HG02588 (cell line): ENCODE measurements around the gene DCBLD2.

Experiments used
- ATAC-seq: cut with Tn5 transposase; IDR thresholded peaks from one replicate; pipeline ENCODE4 v1.9.1; 2021; ENCODE audit warnings: mild to moderate bottlenecking, moderate library complexity; ENCODE audit not compliant: unreplicated experiment

DCBLD2 gene

DNA sequence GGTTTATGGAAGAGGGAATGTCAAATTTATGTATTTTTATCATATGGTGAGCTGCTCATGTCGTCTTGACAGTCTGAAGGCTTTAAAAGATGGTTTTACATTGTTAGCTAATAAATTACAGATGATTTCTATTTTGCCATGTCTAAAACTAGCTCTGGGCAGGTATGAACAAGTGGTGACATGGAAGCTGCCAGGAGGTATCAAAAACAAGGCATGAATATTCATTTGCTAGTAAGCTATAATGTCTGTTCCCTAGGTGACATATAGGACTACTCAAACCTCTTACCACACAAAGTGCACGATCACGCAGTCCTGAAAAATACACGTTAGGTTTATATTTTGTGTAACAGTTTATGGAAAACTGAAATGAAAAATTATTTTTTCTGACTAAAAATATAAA is 103.6 kb downstream of the DCBLD2 start:
- no peak for ATAC-seq

DNA sequence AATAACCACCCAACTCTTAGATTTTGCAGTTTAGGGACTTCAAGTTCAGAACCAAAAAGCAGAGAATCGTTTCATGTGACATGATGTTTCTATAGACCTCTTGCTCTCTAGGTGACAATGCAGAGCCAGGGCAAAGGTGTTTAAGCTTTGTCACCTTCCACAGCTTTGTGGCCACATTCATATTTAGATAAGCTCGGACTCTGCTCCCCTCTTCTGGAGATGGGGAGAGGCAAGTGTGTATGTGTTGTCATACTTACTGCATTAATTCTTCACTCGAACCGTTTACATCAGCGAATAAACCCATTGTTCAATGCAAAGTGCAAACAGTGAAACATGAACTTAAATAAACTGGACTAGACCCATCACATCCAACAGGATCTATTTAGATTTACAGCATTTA is 105.2 kb downstream of the DCBLD2 start:
- ATAC-seq: no peak

DNA sequence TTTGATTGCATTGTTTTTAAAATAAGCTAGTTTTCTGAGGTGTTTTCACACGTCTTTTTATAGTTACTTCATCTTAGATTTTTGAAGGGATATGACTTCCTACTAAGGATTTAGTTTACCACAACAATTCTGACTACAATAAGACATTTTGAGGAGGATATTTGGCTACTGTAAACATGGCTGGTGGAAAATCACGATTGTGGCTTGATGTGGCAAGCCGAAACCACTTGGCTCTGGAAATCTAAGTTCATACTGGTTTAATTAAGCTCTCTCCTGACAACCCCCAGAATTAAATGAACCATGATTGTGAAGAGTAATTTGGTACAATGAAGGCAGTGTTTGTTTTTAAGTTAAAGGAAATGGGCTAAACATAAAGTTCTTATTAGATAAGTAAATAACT is 107.5 kb downstream of the DCBLD2 start:
- ATAC-seq: no peak

DNA sequence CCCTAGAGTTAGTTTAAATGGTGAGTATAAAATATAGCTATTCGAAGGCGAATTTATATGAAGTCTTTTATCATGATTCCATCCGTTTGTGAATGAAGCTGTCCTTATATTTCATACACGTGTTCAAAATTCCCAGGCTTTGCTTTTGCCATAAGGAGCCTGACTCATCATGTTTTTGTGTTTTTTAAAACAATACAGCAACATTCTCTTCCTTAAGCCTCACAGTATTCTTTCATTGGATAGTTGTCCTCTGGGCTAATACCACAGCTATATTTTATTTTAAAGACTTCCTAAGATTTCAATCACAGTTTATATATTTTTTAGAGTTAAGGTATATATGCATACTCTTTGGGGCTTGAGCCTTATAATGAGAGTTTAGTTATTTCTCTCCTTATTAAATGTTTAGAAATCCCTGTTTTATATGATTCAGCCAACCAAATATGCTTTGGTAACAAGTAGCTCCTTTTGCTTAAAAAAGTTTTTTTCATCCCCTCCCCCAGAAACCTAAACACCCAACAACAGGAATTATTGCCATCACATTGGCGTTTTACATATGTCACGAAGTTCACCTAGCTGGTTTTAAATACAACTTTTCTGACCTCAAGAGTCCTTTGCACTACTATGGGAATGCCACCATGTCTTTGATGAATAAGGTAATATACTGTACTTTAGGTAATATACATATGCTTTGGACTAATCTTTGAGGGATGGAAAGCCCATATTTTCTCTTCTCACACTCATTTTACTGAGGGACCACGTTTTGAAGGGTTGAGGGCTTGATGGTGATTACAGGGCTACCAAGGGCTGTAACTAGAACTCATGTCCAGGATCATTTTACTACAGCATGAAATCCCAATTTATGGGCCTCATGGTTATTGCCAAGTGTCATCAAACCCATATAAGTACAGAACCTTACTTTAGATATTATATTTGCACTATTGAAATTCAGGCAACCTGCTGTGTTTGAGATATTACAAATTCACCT is 109.9 kb downstream of the DCBLD2 start:
- ATAC-seq: no peak

DNA sequence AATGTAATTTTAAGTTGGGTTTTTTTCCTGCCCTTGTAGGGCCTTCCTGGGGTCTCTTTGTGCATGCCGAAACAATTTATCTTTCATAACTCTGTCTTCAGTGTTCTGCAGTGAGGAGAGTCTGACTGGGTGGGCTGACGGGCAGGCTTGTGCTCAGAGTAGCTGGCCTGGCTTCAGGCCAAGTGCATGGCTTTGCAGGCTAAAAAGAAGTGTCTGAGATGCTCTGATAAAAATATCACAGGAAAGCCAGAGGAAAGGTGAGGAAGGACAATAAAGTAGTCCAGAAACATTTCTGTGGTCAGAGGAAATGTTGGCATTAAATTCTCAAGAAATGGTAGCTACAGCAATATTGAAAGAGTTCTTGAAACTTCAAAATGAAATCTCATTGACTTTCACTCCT is 112.8 kb downstream of the DCBLD2 start:
- ATAC-seq: no peak

DNA sequence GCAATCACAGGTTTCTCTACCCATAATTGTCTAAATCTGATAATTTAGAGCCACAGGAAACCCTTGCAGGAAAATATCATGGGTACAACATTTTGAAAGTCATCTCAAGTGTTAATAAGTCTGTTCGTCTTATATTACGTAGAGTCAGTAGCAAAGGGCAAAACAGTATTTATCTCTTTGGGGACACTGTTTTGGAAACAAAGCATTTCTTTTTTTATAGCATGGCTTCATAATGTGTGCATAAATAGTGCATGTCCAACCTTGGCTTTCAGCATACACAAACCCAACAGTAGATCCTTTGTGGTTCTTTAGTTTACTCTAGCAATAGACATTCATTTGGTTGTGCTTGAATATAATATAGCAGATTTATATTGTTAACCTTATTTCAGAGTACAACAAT is 114.3 kb downstream of the DCBLD2 start:
- ATAC-seq: no peak

DNA sequence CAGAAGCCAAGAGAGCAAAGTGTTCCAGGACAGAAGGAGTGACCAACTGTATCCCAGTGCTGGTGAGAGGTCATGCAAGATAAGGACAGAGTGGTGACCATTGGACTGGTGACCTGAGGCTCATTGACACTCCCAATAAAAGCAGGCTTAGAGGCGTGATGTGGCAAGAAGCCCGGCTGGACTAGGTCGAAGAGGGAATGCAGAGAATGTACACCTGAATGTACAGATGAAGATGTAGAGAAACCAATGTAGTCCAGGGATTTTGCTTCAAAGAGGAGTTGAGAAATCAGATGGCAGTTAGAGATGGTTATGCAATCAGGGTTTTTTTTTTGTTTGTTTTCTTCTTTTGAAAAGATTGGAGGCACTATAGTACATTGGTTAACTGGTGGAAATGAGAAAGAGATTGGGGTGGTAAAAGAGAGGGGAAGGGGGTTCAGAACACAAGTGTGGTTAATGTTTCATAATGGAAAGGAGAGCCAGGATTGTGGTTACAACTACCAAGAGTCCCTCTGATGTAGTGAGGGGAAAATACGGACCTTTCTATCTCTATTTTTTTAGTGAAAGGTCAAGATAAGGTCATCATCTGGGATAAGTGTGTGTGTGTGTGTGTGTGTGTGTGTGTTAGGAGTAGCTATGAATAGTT is 115.0 kb downstream of the DCBLD2 start:
- ATAC-seq: no peak

DNA sequence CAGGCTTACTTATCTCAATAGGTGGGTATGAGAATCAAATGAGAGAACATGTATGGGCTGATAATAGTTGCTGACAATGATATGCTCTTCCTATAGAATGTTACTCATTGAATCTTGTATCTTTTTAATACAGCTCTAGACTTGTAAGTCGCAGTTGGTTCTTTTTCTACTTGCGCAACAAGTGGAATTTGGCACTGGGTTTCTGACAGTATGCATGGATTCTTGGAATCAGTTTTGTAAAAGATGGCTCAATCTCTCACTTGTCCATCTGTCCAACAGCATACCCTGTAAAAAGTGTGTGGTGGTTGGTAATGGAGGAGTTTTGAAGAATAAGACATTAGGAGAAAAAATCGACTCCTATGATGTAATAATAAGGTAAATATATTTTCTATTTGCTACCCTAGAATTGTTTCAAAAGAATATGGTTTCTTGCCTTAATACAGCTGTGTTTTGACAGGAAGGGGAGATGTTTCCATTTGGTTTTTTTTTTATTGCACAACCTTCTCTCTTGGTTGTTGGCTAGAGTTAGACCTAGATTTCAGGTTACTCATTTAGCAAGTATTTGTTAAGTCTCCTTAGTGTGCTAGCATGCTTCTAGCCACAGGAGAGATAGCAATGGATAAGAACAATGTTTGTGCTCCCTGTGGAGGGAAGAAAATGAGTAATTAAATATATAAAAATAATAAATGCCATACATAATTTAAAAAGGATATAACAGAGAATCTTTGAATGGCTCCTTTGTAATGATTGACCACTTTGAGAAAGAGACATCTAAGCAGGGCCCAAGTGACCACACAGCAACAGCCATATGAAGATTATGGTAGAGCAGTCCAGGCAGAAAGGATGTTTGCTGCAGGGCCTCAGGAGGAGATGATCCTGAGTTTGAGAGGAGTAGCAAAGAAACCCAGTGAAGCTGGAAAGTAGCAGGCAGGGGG is 116.6 kb downstream of the DCBLD2 start:
- no peak for ATAC-seq

DNA sequence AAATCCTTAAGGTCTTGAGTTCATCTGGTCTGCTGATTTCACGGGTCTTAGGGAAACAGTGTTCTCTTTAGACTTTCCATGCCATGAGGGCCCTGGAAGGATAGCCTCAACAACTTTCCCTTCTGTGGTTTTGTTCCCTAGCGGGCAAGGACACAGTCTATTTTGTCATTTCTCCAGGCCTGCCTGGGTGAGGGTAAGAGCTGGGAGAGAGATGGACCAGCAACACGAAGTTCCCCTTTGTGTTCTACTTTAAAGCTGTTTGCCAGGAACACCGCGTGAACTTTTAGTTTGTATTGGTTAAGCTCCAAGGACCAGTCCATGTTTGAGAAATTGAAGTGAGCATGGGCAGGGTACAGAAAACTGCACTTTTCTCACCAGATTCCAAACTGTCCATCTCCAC is 117.5 kb downstream of the DCBLD2 start:
- ATAC-seq: no peak

DNA sequence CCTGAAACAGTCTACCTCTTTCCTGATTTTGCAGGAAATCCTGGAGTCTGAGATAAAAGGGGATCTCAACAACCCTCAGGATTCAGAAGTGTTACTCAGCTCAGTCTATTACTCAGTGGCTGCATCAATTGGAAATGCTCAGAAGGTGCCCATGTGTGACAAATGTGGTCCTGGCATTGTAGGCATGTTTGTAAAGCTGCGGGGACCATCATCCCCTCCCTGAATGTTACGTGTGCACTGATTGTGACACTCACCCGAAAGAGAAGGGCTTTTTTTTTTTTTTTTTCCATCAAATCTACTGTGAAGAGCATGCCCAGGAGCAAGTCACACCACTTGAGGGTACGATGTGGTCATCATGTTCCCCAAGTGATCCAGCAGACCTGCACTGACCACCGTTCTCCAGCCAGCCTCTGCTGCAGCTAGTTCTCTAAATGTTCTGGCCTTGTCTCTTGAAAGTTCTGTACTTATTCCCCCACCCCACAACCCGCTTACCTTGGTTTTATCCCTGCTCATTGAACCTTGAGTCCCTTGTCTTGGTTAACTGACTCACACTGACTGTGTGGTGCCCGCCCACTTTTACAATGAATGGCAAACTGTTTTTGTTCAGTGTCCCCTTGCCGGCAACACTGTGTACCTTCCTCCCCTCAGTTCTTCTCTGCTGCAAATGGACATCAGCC is 118.5 kb downstream of the DCBLD2 start:
- ATAC-seq: no peak

DNA sequence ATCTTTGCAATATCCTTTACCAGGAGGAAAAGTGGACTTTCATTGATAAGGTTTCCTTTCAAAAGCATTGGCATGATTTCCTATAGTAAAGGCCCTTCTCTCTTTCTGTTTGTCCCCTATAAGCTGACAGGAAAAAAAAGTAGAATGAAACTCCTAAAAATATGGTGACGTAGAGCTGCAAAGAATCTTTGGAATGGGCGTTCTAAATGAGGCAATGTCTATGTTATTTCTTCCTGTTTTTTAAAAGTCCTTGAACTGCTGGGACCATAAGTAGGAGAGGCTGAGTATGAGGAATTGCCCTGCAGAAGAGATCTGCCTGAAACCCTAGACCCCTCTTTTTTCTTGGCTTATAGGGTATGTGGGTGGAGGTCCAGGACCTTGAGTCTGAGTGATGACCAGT is 121.2 kb downstream of the DCBLD2 start:
- no peak for ATAC-seq

DNA sequence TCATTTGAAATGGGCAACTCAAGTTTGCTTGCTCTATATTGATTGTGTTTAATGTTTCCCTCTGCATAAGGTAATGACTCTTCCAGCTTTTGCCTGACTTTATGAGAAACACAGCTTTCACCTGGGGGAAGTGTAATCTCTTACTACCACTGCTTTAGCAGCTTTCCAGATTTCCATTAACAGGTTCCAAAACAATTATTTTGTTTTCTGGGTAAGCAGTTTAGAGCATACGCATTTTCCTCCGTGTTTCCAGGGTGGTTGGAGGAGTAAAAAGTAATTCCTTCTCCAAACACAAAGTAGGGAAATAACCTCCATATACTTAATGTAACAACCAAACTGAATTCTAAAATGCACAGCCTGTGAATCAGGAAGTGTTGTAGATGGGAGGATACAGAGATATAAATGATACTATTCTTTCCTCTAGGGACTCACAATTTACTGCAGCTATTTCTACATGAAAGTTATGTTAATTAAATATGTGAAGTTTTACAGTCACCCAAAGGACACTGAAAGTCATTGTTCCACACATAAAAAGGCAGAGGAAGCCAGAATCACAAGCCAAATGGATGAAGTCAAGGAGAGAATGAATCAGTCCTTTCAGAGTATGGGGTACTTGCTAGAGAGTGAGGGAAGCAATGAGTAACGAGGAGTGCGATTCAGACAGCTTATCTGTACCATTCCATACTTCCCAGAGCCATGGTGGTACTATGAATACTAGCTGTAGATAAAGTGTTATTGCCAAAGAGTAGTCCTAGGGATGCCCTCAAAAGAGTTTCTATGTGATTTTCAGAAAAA is 121.8 kb downstream of the DCBLD2 start:
- ATAC-seq: no peak

DNA sequence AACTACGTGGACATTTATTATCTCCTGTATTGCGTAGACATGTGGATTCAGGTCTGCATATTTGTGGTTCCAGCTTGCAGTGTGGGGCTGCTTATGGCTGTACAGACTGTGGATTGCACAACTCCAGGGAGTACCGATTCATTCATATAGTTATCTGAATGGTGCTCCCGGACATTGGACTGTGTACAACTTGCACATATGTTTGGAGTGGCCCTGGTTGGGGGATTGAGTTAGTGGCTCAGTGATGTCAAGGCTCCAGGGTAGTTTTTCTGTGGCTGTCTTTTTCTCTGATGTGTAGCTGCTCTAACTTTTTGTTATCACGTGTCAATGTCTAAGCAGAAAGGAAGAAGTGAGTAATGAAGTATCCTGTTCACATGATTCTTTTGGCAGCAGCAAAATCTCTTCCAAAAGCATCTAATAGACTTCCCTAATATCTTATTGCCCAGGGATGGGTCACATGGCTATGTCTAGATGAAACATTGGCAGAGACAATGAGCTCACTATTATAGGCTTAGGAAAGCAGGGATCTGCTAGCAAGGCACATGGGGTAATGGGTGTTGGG is 122.6 kb downstream of the DCBLD2 start:
- no peak for ATAC-seq

DNA sequence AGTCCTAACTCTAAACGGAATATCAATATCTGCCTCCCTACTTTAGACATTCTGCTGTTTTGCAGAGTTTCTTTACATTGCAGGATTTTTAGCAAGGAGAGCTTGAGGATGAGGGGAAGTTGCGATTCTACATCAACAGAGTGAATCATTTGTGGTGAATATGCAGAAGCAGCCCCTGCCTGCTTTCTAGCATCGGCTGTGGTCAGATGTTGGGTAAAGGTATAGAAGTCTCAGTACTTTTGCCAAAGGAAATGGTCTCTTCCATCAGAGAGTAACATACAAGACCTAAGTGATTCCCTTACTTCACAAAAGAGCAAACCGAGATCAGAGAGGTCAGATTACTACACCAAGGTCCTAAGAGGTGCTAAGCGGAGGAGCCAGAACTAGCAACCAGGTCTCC is 123.1 kb downstream of the DCBLD2 start:
- ATAC-seq: no peak

DNA sequence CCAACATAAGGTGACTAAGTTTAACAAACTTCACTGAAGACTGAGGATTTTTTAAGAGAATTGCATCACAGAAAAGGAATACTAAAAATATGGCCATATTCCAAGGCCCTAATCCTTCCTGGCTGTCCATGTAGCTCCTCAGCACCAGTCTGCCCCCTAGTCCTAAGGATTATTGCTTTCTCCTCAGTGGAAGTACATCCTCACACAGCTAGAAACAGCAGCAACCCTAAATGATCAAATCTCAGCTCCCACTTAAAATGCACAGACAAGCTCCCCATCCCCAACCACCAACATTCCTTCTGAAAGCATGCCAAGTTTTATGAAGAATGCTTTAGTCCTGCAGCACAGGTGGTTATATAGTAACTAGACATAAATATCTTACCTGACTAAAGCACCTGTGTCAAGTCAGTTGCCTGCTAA is 123.7 kb downstream of the DCBLD2 start:
- no peak for ATAC-seq

DNA sequence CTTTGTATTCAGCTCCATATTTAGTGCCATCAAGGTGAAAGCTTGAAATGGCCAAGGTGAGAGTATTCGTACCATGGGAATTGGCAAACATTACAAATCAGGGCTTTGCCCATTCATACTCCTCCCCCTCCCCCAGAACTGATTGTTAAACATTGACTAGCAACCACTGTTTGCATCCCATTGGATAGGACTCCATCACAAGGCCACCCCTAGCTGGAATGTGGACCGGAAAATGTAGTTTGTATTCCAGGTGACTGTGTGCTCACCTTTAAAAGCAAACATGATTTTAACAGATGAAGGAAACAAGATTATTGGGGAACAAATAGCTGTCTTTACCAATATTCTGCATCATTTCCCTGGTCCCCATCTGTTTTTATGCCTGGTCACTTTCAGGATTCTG is 124.2 kb downstream of the DCBLD2 start:
- ATAC-seq: no peak

DNA sequence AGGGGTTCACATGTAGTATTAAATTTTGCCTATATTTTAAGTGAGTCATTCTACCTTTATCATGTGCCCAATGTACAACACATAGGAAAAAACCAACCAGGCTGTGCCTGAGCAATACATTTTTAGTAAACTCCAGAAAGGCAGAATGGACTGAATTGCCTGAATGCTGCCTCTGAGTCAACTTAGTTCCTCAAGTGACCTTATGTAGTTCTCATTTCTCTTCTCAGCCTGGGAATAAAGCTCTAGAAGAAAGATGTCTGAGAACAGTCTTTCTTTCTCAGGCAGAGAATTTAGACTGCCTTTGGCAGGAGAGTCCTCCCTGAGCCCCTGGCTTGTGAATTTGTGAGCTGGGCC is 125.4 kb downstream of the DCBLD2 start:
- ATAC-seq: no peak

DNA sequence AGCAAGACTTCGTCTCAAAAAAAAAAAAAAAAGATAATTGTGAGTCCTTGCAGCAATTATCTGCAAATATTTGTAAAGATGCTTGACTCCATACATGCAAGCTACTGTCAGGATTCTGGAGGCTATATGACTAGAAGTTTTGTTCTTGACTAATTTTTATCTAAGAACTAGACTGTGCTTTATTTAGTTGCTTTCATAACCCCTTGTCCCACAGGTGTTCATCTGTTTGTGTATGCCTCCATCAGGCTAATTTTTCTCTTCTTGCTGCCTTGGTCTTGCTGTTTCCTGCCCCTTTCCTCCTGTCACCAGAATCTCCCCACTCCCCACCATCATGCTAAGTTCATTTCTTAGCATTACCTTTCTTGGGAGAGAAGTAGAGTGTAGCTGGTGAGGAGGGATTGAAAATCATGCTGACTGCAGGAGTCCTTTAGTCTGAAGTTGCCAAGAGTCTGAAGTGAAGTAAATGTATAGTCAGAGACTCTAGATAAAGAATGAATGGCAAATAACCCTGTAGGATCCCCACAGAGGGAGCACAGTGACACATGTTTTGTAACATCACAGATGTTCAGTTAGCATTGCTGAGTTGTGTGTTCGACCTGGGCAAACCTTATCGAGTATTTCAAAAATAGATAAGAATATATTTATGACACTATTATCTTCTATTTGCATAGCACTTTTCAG is 125.9 kb downstream of the DCBLD2 start:
- ATAC-seq: peak; percentile 32

DNA sequence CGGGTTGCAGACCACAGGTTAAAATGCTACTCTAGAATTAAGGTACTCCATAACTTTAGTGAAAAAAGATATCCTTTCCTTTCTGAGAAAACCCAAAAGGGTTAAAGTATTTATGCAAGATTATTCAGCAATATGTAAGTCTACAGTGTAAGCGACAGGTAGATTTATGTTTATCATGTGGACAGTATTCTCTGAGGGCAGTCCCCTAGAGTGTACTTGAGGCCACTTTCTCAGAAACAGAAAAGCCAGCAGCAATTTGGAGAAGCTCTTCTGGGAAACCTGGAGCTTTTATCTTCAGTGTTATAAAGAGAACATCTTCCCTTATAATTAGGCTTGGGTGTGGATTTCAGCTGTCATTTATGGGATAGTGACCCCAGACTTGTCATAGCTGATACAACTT is 129.5 kb downstream of the DCBLD2 start:
- no peak for ATAC-seq
